Adipocyte (in vitro differentiated cells): ENCODE measurements around the gene DENND1A.
"Not testable (repeated sequence)": the region's sequence is repeated elsewhere in the genome, so short reads cannot be mapped to it uniquely, and the experiment has no call there.

Experiments used
- DNase-seq: peaks from one replicate; pipeline ENCODE4 v3.0.0-alpha.2; 2015; ENCODE audit warnings: low read depth
- H3K27me3 ChIP-seq: replicated peaks from 2 replicates; pipeline ENCODE4 v1.7.0; 2013; ENCODE audit warnings: mild to moderate bottlenecking, low read length, moderate library complexity; ENCODE audit not compliant: control insufficient read depth, insufficient read depth
- H3K36me3 ChIP-seq: 2 replicates; pipeline ENCODE4 v1.7.0; 2013; ENCODE audit warnings: low read length, mild to moderate bottlenecking, moderate library complexity; ENCODE audit not compliant: control insufficient read depth, insufficient read depth, severe bottlenecking
- H3K4me1 ChIP-seq: 2 replicates; pipeline ENCODE4 v1.7.0; 2013; ENCODE audit warnings: mild to moderate bottlenecking, low read length, moderate library complexity; ENCODE audit not compliant: control insufficient read depth, insufficient read depth
- H3K4me3 ChIP-seq: 2 replicates; pipeline ENCODE4 v1.7.0; 2013; ENCODE audit warnings: mild to moderate bottlenecking, low read length, moderate library complexity
- H3K9ac ChIP-seq: 2 replicates; pipeline ENCODE4 v1.7.0; 2013; ENCODE audit warnings: mild to moderate bottlenecking, low read length, moderate library complexity
- H3K9me3 ChIP-seq: 2 replicates; pipeline ENCODE4 v1.7.0; 2013; ENCODE audit warnings: mild to moderate bottlenecking, low read length, moderate library complexity; ENCODE audit not compliant: control insufficient read depth

DENND1A gene

GRCh38 chr9:123738648-123739047, 191.3 kb downstream of the DENND1A start:
- Histone ChIP-seq H3K27me3 (no peaks in the 10 kb centered on the region), H3K4me1 (peaks cover 17% of the 10 kb centered on the region), H3K9ac (no peak overlapping the region), H3K36me3 (no peaks in the 10 kb centered on the region), H3K9me3 (no peaks in the 10 kb centered on the region), H3K4me3 (no peak overlapping the region)
- no peak for DNase-seq

GRCh38 chr9:123735376-123735775, 194.6 kb downstream of the DENND1A start:
- H3K9ac ChIP-seq, result no peak overlapping the region
- H3K27me3 ChIP-seq, result no peaks in the 10 kb centered on the region
- H3K4me3 ChIP-seq, result no peak overlapping the region
- no peak for DNase-seq
- H3K36me3 ChIP-seq, result no peaks in the 10 kb centered on the region
- no peaks in the 10 kb centered on the region for H3K9me3 ChIP-seq
- H3K4me1 ChIP-seq, result no peaks in the 10 kb centered on the region

DNA sequence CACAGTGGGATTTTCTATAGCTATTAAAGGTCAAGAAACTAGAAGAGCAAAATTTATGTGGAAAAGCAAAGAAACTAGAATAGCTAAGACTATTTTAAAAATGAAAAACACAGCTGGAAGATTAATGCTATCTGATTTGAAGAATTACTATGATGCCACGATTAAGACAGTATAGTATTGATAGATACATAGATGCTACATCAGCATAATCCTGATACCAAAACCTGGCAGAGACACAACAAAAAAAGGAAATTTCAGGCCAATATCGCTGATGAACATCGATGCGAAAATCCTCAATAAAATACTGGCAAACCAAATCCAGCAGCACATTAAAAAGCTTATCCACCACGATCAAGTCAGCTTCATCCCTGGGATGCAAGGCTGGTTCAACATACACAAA, 201.4 kb downstream of the DENND1A start:
- not testable (repeated sequence) for H3K9ac ChIP-seq, H3K36me3 ChIP-seq, H3K4me1 ChIP-seq, DNase-seq, H3K27me3 ChIP-seq, H3K9me3 ChIP-seq, H3K4me3 ChIP-seq

DNA sequence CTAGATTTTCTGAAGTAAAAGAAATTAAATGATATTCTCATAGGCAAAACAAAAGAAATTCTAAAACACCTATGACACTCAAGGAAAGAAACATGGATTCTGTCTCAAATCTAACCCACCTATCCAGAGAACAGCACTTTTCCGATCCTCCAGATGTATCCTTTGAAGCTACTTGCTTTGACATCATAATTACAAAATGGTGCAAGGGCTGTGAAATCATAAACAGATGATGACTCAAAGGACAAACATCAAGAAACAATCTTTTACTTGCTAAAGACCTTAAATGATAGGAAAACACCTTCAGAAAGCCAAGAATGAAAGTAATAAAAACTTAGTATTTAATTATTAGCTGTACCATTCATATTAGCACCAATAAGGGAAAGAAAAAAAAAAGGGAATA, 202.6 kb downstream of the DENND1A start:
- no peak overlapping the region for H3K4me3 ChIP-seq
- DNase-seq, result no peak
- H3K36me3 ChIP-seq, result no peaks in the 10 kb centered on the region
- peaks cover 3% of the 10 kb centered on the region for H3K9me3 ChIP-seq
- H3K9ac ChIP-seq, result no peak overlapping the region
- no peaks in the 10 kb centered on the region for H3K4me1 ChIP-seq
- H3K27me3 ChIP-seq, result no peaks in the 10 kb centered on the region

GRCh38 chr9:123725389-123725788, 204.5 kb downstream of the DENND1A start:
- DNase-seq, result peak; percentile 19

DNA sequence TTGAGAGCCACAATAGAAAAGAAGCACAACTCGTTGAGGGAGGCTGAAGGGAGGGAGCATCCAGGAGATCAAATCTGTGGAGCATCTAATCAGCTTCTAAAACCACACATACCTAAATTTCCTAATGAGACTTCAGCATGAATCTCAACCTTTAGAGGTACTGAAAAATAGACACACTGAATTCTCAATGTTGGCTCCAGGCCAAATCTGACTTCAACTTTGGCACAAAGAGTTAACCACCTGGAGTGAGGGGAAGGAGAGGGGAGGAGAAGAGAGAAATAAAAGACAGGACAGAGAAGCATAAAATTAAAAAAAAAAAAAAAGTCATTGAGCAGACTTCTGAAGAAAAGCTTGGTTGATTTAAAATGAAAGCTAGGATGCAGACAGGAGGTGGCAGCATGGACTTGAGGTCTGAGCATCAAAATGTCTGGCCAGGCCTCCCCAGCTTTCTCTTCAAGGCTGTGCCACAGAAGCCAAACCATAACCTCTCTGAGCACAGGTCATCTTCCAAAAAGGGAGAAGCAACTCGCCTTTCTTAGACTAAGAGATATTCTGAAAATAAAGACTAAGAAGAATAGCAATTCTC, 205.6 kb downstream of the DENND1A start:
- peak; percentile 68 for DNase-seq
- Histone ChIP-seq H3K9me3 (peaks cover 6% of the 10 kb centered on the region), H3K9ac (no peak overlapping the region), H3K4me1 (no peaks in the 10 kb centered on the region), H3K4me3 (no peak overlapping the region), H3K27me3 (no peaks in the 10 kb centered on the region), H3K36me3 (no peaks in the 10 kb centered on the region)

More at GRCh38 chr9:123725389-123725788, 204.5 kb downstream of the DENND1A start:
- H3K9me3 ChIP-seq, result peaks cover 6% of the 10 kb centered on the region
- no peaks in the 10 kb centered on the region for H3K27me3 ChIP-seq
- no peak overlapping the region for H3K9ac ChIP-seq
- no peak overlapping the region for H3K4me3 ChIP-seq
- H3K4me1 ChIP-seq, result no peaks in the 10 kb centered on the region
- no peaks in the 10 kb centered on the region for H3K36me3 ChIP-seq

- DNase-seq, result no peak
- Histone ChIP-seq H3K9ac (no peak overlapping the region), H3K4me1 (no peaks in the 10 kb centered on the region), H3K4me3 (no peak overlapping the region), H3K36me3 (no peaks in the 10 kb centered on the region), H3K27me3 (no peaks in the 10 kb centered on the region), H3K9me3 (peaks cover 6% of the 10 kb centered on the region)
Observed at GRCh38 chr9:123723135-123723875, 206.6 kb downstream of the DENND1A start.

DNA sequence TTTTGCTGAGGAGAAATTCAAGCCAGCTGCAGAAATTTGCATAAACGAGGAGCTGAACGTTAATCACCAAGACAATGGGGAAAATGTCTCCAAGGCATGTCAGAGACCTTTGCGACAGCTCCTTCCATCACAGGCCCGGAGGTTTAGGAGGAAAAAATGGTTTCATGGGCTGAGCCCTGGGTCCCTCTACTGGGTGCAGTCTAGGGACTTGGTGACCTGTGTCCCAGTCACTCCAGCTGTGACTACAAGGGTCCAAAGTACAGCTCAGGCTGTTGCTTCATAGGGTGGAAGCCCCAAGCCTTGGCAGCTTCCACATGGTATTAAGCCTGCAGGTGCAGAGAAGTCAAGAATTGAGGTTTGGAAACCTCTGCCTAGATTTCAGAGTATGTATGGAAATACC, 207.5 kb downstream of the DENND1A start:
- H3K9me3 ChIP-seq, result peaks cover 6% of the 10 kb centered on the region
- H3K27me3 ChIP-seq, result no peaks in the 10 kb centered on the region
- DNase-seq, result no peak
- H3K4me1 ChIP-seq, result no peaks in the 10 kb centered on the region
- H3K9ac ChIP-seq, result no peak overlapping the region
- no peaks in the 10 kb centered on the region for H3K36me3 ChIP-seq
- no peak overlapping the region for H3K4me3 ChIP-seq

DNA sequence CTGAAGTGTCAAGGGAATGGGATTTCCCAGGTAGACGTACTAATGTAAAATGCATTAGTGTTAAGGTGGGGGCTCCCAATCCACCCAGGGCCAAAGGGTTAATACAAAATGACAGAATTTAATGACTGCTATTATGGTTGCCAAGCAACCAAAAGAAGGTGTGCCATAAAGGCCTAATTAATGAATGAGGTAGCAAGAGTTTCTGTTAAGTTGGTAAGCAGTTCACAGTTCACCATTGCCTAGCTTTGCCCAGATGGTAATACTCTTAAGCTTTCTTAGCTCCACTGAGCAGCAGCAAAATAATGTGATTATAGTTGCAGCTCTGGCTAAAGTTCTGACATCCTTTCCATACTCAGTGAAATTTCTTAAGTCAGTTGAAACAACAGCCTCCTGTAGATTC, 211.7 kb downstream of the DENND1A start:
- peaks cover 6% of the 10 kb centered on the region for H3K9me3 ChIP-seq
- no peak for DNase-seq
- no peak overlapping the region for H3K9ac ChIP-seq
- H3K4me3 ChIP-seq, result no peak overlapping the region
- H3K27me3 ChIP-seq, result no peaks in the 10 kb centered on the region
- no peaks in the 10 kb centered on the region for H3K4me1 ChIP-seq
- H3K36me3 ChIP-seq, result no peaks in the 10 kb centered on the region

DNA sequence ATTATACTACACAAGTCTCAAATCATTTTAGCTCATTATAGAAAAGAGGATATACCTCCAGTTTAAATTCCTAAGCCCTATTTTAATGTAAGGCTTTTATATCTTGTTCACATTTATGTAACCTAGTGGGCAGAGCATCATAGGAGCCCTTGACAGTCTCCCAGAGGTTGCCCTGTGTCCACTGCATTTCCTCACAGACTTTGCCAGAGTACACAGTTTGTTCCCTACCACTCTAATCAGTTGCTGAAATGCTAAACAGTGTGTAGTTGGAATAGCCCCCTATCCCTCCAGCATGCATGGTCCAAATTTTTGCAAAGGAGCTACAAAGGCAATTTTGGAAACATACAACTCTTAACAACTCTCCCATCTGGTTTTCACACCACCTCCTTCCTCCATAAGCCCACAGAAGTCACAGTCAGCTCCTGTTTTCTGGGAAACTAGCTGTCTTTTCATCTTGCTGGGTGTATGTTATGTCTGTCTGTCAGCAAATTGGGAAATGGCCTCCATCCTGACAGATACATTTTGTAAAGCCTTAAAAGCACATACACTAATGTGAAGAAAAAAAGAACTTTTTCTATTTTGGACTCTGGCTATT, 212.2 kb downstream of the DENND1A start:
- no peak for DNase-seq
- no peak overlapping the region for H3K9ac ChIP-seq
- no peaks in the 10 kb centered on the region for H3K4me1 ChIP-seq
- H3K36me3 ChIP-seq, result no peaks in the 10 kb centered on the region
- H3K4me3 ChIP-seq, result no peak overlapping the region
- H3K9me3 ChIP-seq, result peaks cover 6% of the 10 kb centered on the region
- H3K27me3 ChIP-seq, result no peaks in the 10 kb centered on the region

GRCh38 chr9:123716339-123716945, 213.5 kb downstream of the DENND1A start:
- Histone ChIP-seq H3K4me3 (no peak overlapping the region), H3K36me3 (no peaks in the 10 kb centered on the region), H3K9ac (no peak overlapping the region), H3K27me3 (no peaks in the 10 kb centered on the region), H3K9me3 (no peaks in the 10 kb centered on the region), H3K4me1 (no peaks in the 10 kb centered on the region)
- no peak for DNase-seq
